ENCODE measurements around the gene TCF7L1.
A peak's percentile ranks its signal among the peaks of the same experiment; 100 is the strongest.
"Not testable (repeated sequence)": the region's sequence is repeated elsewhere in the genome, so short reads cannot be mapped to it uniquely, and the experiment has no call there.

Gene TCF7L1

GRCh38 chr2:85132834-85133637 lies at the start of gene TCF7L1:
TSS of gene TCF7L1 (plus strand) at chr2:85133392. CDS start at chr2:85133685, 293 bp downstream.
- peak; percentile 68 for DNase-seq

GRCh38 chr2:85085563-85085962 lies 47.6 kb upstream of the TCF7L1 start:
- no peak for DNase-seq

GRCh38 chr2:85087541-85087940 lies 45.7 kb upstream of the TCF7L1 start:
- no peak for DNase-seq

GRCh38 chr2:85088921-85089320 lies 44.3 kb upstream of the TCF7L1 start:
- DNase-seq = no peak

- DNase-seq = no peak
These were observed 43.6 kb upstream of the TCF7L1 start for GRCh38 chr2:85089585-85089984.

- DNase-seq = no peak
These were observed 41.4 kb upstream of the TCF7L1 start for GRCh38 chr2:85091838-85092237.

- no peak for DNase-seq
These were observed 38.1 kb upstream of the TCF7L1 start for GRCh38 chr2:85095094-85095493.

GRCh38 chr2:85096616-85097015 lies 36.6 kb upstream of the TCF7L1 start:
- no peak for DNase-seq

GRCh38 chr2:85104228-85104627 lies 29.0 kb upstream of the TCF7L1 start:
- DNase-seq = no peak

- no peak for DNase-seq
These were observed 26.6 kb upstream of the TCF7L1 start for GRCh38 chr2:85106489-85107180.

- DNase-seq = no peak
These were observed 22.1 kb upstream of the TCF7L1 start for GRCh38 chr2:85110991-85111560.

GRCh38 chr2:85111819-85112281 lies 21.3 kb upstream of the TCF7L1 start:
- no peak for DNase-seq

- DNase-seq = no peak
These were observed 20.1 kb upstream of the TCF7L1 start for GRCh38 chr2:85112906-85113625.

GRCh38 chr2:85114586-85115330 lies 18.4 kb upstream of the TCF7L1 start:
- DNase-seq = no peak

GRCh38 chr2:85116207-85116606 lies 17.0 kb upstream of the TCF7L1 start:
- no peak for DNase-seq

GRCh38 chr2:85119900-85120299 lies 13.3 kb upstream of the TCF7L1 start:
- DNase-seq = no peak

GRCh38 chr2:85120363-85120762 lies 12.8 kb upstream of the TCF7L1 start:
- no peak for DNase-seq

GRCh38 chr2:85126462-85126861 lies 6.7 kb upstream of the TCF7L1 start:
- DNase-seq = not testable (repeated sequence)

- DNase-seq = no peak
These were observed 3.3 kb upstream of the TCF7L1 start for GRCh38 chr2:85129861-85130260.

GRCh38 chr2:85130407-85130806 lies 2.8 kb upstream of the TCF7L1 start:
- DNase-seq = no peak

- no peak for DNase-seq
These were observed 2.1 kb upstream of the TCF7L1 start for GRCh38 chr2:85131116-85131515.

- no peak for DNase-seq
These were observed 795 bp upstream of the TCF7L1 start for GRCh38 chr2:85132397-85132796.

Data from activated CD8-positive, alpha-beta memory T cell treated with anti-CD3 and anti-CD28 coated beads for 24 hours (primary cell).